Jurkat, Clone E6-1 (cell line): ENCODE measurements around the gene PTPRR.

Experiments used
- DNase-seq: peaks from one replicate; pipeline ENCODE4 v3.0.0-alpha.2; 2011; ENCODE audit warnings: low read depth, low spot score
- H3K4me3 ChIP-seq: 2 replicates; pipeline ENCODE4 v1.5.1; 2011; ENCODE audit warnings: mild to moderate bottlenecking, low read length, control low read depth, moderate library complexity

Gene PTPRR

GRCh38 chr12:70724444-70724843, 196.1 kb downstream of the PTPRR start:
- H3K4me3 ChIP-seq = no peak overlapping the region
- DNase-seq = no peak

- no peak overlapping the region for H3K4me3 ChIP-seq
- peak; percentile 37 for DNase-seq
Measured at GRCh38 chr12:70722584-70723343, 197.8 kb downstream of the PTPRR start.

- no peak for DNase-seq
- no peak overlapping the region for H3K4me3 ChIP-seq
Measured at GRCh38 chr12:70721656-70722357, 198.7 kb downstream of the PTPRR start.

GRCh38 chr12:70721216-70721615, 199.3 kb downstream of the PTPRR start:
- H3K4me3 ChIP-seq = no peak overlapping the region
- no peak for DNase-seq

GRCh38 chr12:70719672-70720420, 200.7 kb downstream of the PTPRR start:
- no peak overlapping the region for H3K4me3 ChIP-seq
- peak; percentile 19 for DNase-seq

- no peak for DNase-seq
- no peak overlapping the region for H3K4me3 ChIP-seq
Measured at GRCh38 chr12:70719071-70719470, 201.5 kb downstream of the PTPRR start.

GRCh38 chr12:70711831-70712230, 208.7 kb downstream of the PTPRR start:
- DNase-seq = no peak
- H3K4me3 ChIP-seq = no peak overlapping the region

- no peak overlapping the region for H3K4me3 ChIP-seq
- DNase-seq = no peak
Measured at GRCh38 chr12:70709022-70709421, 211.5 kb downstream of the PTPRR start.

GRCh38 chr12:70706611-70707010, 213.9 kb downstream of the PTPRR start:
- H3K4me3 ChIP-seq = no peak overlapping the region
- no peak for DNase-seq

GRCh38 chr12:70698345-70698744, 222.2 kb downstream of the PTPRR start:
- DNase-seq = no peak
- H3K4me3 ChIP-seq = no peak overlapping the region

GRCh38 chr12:70695361-70696023, 225.0 kb downstream of the PTPRR start:
- no peak overlapping the region for H3K4me3 ChIP-seq
- no peak for DNase-seq

- no peak overlapping the region for H3K4me3 ChIP-seq
- DNase-seq = no peak
Measured at GRCh38 chr12:70692681-70693288, 227.8 kb downstream of the PTPRR start.

GRCh38 chr12:70691018-70691672, 229.4 kb downstream of the PTPRR start:
- no peak for DNase-seq
- H3K4me3 ChIP-seq = no peak overlapping the region

- no peak for DNase-seq
- H3K4me3 ChIP-seq = no peak overlapping the region
Measured at GRCh38 chr12:70686907-70687306, 233.6 kb downstream of the PTPRR start.

GRCh38 chr12:70686299-70686698, 234.2 kb downstream of the PTPRR start:
- no peak for DNase-seq
- no peak overlapping the region for H3K4me3 ChIP-seq

GRCh38 chr12:70683976-70684375, 236.6 kb downstream of the PTPRR start:
- H3K4me3 ChIP-seq = no peak overlapping the region
- DNase-seq = no peak

- DNase-seq = no peak
- no peak overlapping the region for H3K4me3 ChIP-seq
Measured at GRCh38 chr12:70671698-70672097, 248.8 kb downstream of the PTPRR start.

GRCh38 chr12:70670948-70671347, 249.6 kb downstream of the PTPRR start:
- no peak for DNase-seq
- H3K4me3 ChIP-seq = no peak overlapping the region

- H3K4me3 ChIP-seq = no peak overlapping the region
- no peak for DNase-seq
Measured at GRCh38 chr12:70667253-70667652, 253.3 kb downstream of the PTPRR start.
